EH (cell line): ENCODE measurements around the gene SERPINA1.

ENCODE experiments used
- DNase-seq: peaks from one replicate; pipeline ENCODE4 v3.0.0-alpha.2; 2015; ENCODE audit warnings: low read depth

SERPINA1 gene

DNA sequence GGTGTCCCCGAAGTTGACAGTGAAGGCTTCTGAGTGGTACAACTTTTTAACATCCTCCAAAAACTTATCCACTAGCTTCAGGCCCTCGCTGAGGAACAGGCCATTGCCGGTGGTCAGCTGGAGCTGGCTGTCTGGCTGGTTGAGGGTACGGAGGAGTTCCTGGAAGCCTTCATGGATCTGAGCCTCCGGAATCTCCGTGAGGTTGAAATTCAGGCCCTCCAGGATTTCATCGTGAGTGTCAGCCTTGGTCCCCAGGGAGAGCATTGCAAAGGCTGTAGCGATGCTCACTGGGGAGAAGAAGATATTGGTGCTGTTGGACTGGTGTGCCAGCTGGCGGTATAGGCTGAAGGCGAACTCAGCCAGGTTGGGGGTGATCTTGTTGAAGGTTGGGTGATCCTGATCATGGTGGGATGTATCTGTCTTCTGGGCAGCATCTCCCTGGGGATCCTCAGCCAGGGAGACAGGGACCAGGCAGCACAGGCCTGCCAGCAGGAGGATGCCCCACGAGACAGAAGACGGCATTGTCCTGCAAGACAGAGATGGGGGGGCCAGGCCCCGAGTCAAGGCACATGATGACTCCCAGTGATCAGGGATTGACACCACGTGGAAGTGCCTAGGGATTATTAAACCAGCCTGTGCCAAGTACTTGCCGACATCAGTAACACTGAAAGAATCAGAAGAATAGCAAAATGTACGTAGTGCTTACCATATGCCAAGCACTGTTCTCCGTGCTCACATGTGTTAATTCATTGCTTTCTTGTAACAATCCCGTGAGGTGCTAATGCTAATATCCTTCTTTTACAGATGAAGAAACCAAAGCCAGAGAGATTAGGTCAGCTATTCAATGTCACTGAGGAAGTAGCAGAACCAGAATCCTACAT lies 5.4 kb downstream of the SERPINA1 start:
- DNase-seq: no peak

DNA sequence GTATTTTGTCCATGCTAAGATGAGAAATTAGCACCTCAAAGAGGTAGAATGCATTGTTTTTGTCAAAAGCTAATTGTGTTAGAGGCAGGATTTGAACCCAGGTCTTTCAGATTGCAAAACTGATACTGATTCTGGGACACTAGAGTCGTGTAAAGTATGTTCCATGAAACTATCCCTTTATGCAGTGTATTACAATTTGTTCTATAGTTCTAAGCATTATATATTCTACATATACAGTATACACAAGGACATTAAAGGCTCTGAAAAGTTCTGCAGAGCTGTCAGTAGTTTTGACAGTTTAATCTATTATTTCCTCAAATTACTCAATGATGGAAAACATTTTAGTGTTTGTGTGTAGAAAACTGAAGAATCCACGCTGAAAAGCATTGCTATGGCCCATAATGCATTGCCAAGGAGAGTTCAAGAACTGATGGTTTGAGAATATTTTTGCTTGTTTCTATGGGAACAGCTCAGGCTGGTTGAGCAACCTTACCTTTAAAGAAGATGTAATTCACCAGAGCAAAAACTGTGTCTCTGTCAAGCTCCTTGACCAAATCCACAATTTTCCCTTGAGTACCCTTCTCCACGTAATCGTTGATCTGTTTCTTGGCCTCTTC lies 6.2 kb downstream of the SERPINA1 start:
- no peak for DNase-seq

DNA sequence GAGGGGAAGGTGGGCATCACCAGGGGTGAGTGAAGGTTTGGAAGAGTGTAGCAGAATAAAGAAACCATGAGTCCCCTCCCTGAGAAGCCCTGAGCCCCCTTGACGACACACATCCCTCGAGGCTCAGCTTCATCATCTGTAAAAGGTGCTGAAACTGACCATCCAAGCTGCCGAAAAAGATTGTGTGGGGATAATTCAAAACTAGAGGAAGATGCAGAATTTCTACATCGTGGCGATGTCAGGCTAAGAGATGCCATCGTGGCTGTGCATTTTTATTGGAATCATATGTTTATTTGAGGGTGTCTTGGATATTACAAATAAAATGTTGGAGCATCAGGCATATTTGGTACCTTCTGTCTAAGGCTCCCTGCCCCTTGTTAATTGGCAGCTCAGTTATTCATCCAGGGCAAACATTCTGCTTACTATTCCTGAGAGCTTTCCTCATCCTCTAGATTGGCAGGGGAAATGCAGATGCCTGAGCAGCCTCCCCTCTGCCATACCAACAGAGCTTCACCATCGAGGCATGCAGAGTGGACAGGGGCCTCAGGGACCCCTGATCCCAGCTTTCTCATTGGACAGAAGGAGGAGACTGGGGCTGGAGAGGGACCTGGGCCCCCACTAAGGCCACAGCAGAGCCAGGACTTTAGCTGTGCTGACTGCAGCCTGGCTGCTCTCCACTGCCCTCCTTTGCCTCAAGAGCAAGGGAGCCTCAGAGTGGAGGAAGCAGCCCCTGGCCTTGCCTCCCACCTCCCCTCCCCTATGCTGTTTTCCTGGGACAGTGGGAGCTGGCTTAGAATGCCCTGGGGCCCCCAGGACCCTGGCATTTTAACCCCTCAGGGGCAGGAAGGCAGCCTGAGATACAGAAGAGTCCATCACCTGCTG lies 7.0 kb downstream of the SERPINA1 start:
- no peak for DNase-seq

DNA sequence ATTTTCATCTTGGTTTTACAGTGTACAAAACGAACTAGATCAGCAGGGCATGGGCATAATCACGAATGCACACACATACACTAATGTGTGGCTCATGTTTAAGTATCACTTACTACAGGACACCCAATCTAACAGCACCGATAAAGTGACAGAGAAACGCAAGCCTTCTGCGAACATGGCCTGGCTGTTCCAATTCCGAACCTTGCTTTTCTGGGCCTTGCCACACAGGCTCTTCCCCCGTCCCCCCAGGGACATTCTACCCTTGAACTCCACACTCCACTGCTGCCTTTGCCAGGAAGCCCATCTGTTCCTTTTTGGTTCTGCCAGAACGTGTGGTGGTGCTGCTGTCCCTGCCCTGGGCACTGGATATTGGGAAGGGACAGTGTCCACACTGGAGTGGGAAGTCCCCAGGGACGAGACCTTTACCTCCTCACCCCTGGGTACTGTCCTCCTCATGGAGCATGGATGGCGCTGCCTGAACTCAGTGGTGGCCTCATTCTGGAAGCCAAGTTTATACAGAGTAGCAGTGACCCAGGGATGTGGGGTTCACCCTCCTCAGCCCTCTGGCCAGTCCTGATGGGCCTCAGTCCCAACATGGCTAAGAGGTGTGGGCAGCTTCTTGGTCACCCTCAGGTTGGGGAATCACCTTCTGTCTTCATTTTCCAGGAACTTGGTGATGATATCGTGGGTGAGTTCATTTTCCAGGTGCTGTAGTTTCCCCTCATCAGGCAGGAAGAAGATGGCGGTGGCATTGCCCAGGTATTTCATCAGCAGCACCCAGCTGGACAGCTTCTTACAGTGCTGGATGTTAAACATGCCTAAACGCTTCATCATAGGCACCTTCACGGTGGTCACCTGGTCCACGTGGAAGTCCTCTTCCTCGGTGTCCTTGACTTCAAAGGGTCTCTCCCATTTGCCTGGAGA lies 7.9 kb downstream of the SERPINA1 start:
- DNase-seq: no peak

DNA sequence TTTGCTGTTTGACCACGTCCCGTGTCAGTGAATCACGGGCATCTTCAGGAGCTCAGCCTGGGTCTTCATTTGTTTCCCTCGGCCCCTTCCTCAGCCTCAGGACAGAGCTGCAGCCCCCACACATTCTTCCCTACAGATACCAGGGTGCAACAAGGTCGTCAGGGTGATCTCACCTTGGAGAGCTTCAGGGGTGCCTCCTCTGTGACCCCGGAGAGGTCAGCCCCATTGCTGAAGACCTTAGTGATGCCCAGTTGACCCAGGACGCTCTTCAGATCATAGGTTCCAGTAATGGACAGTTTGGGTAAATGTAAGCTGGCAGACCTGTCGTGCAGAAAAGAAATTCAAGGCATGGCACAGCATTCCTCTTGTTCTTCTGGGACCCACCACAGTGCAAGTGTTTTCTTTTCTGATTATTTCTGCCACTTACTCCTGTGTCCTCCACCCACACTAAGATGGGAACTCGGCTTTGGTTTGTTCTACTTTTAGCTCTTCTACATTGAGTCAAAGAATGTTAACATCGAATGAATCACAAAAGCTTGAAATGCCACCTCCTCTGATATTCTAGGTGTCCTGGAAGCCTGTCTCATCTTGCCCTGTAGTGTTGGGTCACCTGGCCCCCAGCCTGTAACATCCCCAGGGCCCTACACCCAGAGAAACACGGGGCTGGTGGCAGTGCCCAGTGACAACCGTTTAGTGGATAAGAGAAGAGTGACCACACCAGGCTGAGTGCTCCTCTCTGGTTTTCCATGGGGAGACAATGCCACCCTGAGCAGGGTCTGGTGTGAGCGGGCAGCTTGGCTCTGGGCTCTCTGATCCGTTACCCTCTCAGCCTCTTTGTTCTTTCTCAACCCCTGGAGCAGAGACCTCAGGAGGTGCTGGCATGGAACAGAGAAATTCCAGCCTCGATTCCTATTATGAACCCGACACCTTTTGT lies 8.8 kb downstream of the SERPINA1 start:
- no peak for DNase-seq

DNA sequence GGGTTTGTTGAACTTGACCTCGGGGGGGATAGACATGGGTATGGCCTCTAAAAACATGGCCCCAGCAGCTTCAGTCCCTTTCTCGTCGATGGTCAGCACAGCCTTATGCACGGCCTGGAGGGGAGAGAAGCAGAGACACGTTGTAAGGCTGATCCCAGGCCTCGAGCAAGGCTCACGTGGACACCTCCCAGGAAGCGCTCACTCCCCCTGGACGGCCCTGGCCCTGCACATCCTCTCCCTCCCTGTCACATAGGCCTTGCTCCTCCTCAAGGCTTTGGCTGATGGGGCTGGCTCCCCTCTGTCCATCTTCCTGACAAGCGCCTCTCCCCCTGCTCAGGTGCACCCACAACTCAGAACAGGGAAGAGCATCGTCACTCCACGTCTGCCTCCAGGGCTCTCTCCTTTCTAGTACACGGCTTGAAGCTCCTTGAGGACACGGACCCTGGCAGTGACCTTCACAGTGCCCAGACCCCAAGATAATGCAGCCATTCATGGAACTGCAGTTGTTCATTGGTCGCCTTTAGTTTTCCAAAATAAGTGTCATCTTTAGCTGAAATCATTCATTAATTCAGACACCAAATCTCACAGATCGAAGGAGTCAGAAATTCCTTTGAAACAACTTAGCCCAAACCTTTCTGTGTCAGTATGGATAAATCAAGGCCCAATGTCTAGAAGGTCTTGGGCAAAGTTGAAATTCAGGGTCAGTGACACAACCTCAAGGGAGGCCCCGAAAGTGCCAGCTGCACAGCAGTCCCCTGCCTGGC lies 9.7 kb downstream of the SERPINA1 start:
- DNase-seq: no peak

DNA sequence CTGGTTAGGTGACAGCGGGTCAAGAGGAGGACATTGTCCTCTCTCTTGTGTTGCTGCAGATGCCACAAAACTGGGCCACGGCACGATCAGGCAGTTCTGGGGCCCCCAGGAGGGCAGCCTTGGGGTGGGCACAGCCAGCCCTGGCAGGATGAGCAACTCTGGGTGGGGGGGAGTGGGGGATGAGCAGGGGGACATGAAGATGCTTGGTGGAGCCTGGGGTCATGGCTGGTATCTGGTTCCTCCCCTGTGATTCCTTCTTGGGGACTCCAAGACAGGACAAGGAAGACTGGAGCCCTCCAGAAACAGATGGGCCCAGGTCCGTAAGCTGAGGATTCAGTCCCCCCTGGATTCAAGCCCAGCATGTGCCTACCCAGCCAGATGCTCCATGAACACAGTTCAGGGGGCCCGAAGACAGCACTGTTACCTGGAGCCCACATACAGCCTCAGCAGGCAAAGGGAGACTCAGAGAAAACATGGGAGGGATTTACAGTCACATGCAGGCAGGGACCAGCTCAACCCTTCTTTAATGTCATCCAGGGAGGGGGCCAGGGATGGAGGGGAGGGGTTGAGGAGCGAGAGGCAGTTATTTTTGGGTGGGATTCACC lies 10.4 kb downstream of the SERPINA1 start:
- DNase-seq: no peak

DNA sequence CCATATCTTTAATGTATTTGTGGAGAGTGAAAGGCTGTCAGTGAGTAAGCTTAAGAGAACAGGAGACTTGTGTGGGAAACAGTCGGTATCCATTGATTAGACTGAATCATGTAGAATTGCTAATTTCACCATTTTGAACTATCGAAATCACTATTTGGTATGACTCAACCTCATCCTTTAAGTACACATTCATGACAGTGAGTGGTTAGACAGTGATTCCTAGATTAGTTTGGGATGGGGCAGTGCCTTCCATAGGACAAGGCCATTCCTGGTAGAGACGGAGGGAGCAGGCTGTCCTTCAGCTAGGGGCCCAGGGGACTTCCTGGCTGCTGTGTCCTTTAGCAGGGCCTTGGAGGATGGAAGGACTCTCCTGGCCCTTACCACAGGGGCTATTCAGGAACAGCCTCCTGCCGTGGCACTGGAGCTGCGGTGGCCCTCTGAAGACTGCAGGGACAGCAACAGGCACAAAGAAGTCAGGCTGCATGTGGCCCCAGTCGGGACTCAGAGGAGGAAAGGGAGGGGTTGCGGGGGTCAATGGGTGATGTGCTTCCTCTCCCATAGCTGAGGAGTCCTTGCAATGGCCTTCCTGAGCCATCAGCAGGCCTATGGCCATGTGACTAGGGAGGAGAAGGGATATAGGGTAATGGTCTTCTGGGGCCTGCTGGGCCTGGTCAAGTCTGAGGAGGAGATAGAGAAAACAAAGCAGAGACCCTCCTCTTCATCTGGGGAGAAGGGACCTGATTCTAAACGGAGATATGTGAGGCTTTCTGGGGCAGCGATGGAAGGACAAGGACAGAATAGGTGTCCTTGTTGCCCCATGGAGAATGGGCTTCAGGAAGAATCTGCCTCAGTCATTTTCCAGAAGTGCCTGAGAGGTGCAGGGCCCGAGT lies 11.2 kb downstream of the SERPINA1 start:
- DNase-seq: no peak

DNA sequence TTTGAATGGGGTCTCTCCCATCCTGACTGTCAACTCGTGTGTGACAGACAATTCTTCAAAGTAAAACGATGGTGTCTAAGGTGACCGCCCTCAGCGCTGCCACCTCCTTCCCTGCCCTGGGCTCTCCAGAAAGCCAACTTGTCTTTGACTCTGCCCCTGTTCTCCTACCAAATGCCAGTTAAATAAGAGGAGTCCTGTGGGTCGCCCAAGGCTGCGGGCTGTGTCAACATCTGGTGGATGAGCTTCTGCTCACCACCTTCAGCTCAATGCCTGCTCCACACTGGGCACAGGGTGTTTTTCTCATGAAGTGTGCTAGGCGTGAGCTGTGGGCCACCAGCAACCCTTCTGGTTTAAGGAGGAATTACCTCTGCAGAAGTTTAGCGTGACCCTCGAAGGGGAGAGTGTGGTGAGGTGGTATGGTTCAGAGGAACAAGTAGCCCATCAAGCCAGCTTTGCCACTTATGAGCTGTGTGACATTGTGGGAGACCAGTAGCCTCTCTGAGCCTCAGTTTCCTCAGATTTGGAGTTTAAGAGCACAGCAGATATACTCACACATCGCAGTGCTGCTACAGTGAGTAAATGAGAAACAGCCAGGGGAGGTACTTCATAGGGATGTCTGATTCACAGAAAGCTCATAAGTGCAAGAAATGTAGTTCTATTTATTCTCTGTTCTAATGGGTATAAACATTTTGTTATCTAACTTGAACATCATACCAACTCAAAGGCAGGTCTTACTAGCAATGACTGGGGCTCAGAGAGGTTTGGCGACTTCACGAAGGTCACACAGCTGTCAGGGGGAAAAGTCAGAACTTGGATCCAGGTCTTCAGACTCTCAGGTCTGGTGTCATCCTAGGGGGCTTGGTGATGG lies 12.1 kb downstream of the SERPINA1 start:
- DNase-seq: no peak

DNA sequence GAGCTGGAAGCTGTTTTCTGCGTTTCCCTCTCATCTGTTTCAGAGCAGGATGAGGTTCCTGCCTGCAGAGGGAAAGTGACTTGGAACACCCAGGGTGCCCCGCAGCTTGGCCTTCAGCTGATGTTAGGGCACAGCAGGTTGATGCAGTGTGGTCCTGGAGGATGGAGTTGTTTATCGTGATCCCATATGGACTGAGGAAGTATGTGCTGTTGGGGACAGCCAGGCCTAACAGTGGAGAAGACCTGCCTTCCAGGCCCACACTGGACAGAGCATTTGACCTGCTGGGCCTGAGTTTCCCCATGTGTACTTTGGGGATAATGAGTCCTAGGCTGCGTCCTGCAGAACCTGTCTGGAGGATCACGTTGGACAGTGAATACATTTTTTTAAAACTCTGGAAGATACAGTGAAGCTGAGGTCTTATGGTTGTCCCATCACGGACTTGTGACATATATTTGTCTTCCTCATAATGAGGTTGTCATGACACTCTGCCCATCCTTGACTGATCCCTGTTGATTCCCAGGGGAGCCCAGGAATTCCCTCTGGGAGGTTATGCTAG lies 12.8 kb downstream of the SERPINA1 start:
- DNase-seq: no peak

DNA sequence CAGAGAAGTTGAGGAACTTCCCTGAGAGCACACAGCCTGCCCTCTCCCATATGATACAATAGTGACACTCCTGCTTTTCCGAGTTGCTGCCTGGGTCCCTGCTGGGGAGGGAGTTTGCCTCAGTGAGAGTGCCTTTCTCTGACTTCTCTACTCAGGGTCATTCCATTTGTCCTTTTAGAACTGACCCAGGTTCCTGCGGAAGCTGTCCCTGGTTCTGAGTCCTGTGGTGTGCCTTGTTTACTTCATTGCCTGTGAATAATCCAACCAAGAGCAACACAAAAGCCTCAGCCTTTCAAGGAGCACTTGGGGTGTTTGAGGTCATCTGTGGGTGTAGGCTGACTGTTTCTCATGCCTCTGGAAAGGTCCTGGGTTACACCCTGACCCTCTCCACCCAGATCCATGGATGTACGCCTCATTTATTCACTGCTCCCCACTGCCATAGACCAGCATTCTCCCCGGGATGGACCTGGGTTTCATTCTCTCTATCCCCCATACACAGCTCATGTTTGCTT lies 13.6 kb downstream of the SERPINA1 start:
- no peak for DNase-seq

DNA sequence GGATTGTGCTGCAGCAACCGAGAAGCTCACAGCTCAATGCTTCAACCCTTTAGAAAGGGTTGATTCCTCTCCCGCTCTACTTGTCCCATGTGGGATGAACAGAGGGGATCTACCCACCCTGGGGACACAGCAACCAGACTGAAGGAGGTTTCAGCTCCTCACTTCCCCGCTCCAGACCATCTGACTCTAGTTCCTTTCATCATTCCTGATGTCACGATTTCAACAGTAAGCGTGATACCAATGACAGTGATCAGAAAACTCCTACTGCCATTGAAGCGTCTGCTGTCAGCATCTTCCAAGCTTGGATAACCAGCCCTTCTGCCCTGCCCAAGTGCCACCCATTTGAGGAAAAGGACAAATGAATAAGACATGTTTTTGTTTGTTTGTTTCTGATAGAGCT lies 14.3 kb downstream of the SERPINA1 start:
- DNase-seq: no peak

DNA sequence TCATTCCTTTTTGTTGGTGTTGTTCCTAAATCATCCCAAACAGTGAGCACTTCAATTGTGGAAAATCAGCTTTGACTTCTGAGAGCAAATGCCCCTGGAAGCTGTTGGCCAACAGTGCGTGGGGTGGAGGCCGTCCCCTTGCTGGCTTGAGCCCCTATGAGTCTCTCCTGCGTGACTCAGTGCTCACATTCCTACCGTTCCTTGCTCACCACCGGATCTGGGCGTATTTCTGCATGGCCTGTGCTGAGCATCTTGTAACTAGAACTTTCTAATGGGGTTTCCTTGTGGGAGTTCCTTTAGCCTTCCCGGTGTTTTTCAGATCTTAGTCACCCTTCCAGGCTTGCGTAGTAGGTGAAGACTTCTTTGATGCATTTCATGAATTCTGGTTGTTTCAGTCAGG lies 14.7 kb downstream of the SERPINA1 start:
- DNase-seq: peak; percentile 98

DNA sequence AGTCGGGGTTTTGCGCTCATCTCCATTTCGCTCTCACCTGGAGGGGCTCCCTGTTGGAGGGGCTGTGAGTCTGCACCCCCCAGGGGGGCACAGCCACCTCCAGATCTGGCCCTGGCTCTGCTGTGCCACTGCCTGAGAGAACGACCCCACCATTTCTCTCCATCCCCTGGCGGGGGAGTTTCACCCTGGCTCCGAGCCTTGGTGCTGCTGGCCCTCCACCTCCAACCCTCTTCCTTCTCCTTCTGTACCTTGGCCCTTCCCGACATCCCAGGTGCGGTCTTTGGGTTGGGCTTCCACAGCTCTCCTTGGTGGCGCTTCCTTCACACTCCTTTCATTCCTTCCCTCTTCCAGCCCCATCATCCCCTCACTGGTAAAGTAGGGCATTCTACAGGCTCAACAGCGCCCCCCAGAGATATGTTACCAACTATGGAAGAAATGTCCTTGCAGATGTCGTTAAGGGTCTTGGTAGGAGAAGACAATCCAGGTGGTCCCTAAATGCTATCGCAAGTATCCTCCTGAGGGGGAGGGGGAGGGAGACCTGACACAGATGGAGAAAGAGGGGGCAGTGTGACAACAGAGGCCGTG lies 16.3 kb downstream of the SERPINA1 start:
- DNase-seq: no peak

DNA sequence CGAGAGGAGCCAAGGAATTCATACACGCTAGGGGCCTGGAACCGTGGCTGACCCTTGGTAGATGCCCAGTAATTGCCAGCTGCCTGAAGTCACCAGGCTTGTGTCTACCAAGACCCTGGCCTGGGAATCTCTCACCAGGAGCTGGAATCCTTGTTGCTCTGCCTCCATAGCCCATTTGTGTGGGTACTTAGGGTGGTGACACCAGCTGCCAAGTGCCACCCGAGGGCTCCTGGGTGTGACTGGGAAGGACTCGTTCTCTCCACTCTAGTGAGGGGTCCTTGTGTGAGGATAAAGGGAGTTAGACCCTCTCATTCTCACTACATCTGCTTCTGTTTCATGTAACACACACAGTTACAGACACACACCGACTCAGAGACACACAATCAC lies 17.9 kb downstream of the SERPINA1 start:
- no peak for DNase-seq
